ENCODE results near the gene SERPINF2.
"Not testable (repeated sequence)": the region's sequence is repeated elsewhere in the genome, so short reads cannot be mapped to it uniquely, and the experiment has no call there.

Gene SERPINF2

GRCh38 chr17:1736348-1737281 is 6.1 kb upstream of the SERPINF2 start:
- DNase-seq = no peak

- no peak for DNase-seq
Observed at GRCh38 chr17:1737531-1738291, 5.0 kb upstream of the SERPINF2 start.

- DNase-seq = not testable (repeated sequence)
Observed at GRCh38 chr17:1741899-1742298, 772 bp upstream of the SERPINF2 start.

GRCh38 chr17:1743088-1743439 is 393 bp downstream of the SERPINF2 start:
- no peak for DNase-seq

GRCh38 chr17:1744551-1745512 is 2.2 kb downstream of the SERPINF2 start:
- DNase-seq = no peak

GRCh38 chr17:1745513-1746020 is 2.9 kb downstream of the SERPINF2 start:
- no peak for DNase-seq

- no peak for DNase-seq
Observed at GRCh38 chr17:1746975-1747543, 4.4 kb downstream of the SERPINF2 start.

GRCh38 chr17:1750628-1751027 is 8.0 kb downstream of the SERPINF2 start:
- DNase-seq = no peak

GRCh38 chr17:1752425-1753262 is 10.0 kb downstream of the SERPINF2 start:
- DNase-seq = no peak

- no peak for DNase-seq
Observed at GRCh38 chr17:1753767-1754429, 11.2 kb downstream of the SERPINF2 start.

GRCh38 chr17:1754430-1755112 is 11.9 kb downstream of the SERPINF2 start:
- DNase-seq = no peak

GRCh38 chr17:1755252-1755826 is 12.7 kb downstream of the SERPINF2 start:
- no peak for DNase-seq

GRCh38 chr17:1755827-1756262 is 13.2 kb downstream of the SERPINF2 start:
- no peak for DNase-seq

GRCh38 chr17:1758807-1759206 is 16.1 kb downstream of the SERPINF2 start:
- no peak for DNase-seq

- no peak for DNase-seq
Observed at GRCh38 chr17:1759529-1759928, 16.9 kb downstream of the SERPINF2 start.

GRCh38 chr17:1762233-1762900 is 19.7 kb downstream of the SERPINF2 start:
- DNase-seq = no peak

GRCh38 chr17:1762901-1763898 is 20.5 kb downstream of the SERPINF2 start:
- no peak for DNase-seq

- DNase-seq = peak; percentile 52
Observed at GRCh38 chr17:1764284-1764683, 21.6 kb downstream of the SERPINF2 start.

All from activated CD4-positive, alpha-beta T cell treated with anti-CD3 and anti-CD28 coated beads, Interleukin-2, amount 50 U/mL, for 1 hour (primary cell).